GM18867 (cell line): ENCODE measurements around the gene TTLL12.

Experiments
- ATAC-seq: cut with Tn5 transposase; IDR thresholded peaks from one replicate; pipeline ENCODE4 v1.9.1; 2021; ENCODE audit warnings: mild to moderate bottlenecking, moderate library complexity; ENCODE audit not compliant: unreplicated experiment

Gene TTLL12

DNA sequence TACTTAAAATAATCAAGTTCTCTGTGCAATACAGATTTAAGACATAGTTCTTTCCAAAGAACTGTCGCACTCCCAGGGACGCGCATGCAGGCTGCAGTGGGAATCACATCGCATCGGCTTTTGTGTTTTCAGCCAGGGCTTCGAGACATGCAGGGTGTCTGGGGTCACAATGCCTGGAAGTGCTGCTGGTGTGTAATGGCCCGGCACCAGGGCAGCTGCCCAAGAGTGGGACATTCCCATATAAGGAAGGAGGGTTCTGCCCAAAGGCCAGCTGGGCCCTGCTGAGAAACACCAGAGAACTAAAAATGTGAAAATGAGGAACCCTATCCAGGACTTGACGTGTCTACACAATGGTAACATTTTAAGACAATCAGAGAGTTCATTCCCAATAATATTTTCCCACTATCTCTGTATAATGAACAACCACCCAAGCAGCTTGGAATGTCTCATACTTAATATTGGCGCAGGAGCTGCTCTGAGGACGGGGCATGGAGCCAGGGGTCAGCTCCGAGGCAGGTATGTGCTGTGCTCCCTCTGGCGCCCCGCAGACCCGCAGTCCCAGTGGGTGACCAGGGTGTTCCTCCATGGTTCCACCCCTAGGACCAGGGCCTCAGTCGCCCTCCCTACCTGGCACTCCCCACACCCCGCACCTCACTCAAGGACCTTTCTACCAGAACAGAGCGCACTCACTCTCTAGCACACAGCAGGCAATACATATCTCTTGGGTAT lies 55.0 kb downstream of the TTLL12 start:
- no peak for ATAC-seq

DNA sequence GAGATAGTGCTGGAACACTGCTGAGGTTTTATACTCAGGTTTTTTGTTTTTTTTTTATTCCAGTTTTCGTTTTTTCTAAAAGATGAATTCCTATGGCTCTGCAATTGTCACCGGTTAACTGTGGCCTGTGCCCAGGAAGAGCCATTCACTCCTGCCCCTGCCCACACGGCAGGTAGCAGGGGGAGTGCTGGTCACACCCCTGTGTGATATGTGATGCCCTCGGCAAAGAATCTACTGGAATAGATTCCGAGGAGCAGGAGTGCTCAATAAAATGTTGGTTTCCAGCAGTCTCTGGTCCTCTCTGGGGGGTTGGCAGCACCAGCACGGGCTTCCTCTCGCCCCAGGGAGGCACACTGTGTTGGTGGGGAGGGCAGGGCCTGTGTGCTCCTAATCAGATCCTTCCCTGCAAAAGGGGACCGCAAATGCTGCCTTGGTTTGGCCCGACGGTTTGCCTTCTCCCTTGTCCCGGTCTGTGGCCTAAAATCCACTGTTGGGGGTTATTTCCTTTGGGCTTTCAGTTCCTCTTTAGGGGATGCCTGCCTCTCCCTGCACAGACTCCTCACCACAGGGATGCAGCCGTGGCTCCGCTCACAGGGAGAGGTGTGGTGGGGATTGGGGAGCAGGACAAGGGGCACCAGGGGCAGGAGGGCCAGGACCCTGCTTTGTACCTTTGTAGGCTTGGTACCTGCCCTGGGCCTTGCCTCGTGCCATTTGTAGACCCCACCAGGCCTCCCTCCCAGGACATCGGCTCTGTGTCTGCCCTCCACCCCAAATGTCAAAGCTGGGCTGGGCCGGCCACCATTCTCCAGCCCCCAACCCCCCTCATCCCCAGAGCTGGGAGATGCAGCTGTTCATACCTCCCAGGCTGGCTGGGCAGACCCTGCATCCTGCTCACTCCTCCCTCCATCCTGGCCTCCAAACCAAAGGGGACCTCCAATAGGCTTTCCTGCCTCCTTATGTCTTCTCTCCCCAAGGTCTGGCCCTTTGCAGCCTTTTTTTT lies 57.2 kb downstream of the TTLL12 start:
- no peak for ATAC-seq

DNA sequence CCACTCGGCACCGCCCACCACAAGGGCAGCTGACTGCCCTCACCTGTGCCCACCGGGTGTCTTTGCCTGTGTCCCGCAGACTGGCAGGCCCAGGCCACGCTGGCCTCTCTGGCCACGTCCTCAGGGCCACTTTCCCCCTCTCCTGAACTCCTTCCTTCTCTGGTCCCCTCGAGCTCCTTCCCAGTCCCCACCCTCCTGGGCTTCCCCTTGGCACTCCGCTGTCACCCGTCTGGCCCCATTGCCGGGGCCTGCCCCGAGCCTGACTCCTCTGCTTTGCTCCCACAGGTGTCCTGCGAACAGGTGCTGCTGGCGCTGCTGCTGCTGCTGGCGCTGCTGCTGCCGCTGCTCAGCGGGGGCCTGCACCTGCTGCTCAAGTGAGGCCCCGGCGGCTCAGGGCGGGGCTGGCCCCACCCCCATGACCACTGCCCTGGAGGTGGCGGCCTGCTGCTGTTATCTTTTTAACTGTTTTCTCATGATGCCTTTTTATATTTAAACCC lies 58.0 kb downstream of the TTLL12 start:
- ATAC-seq: no peak

DNA sequence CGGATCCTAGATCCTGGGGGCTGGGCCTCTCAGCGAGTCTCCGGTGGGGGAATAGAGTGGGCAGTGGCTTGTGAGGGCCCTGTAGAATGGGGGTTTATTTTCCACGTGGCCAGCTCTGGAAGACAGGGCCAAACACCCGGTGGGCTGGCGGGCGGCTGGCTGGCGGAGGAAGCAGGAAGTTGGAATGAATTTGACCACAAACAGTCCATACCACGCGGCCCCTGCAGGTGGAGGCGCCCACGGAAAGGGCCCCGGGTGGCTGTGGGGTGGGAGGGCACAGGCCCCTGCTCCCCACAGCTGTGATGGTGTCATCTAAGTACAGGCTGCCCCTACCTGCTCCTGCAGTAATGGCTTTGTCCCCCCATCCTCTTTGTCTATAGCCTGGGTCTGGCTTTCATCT lies 58.8 kb downstream of the TTLL12 start:
- no peak for ATAC-seq

DNA sequence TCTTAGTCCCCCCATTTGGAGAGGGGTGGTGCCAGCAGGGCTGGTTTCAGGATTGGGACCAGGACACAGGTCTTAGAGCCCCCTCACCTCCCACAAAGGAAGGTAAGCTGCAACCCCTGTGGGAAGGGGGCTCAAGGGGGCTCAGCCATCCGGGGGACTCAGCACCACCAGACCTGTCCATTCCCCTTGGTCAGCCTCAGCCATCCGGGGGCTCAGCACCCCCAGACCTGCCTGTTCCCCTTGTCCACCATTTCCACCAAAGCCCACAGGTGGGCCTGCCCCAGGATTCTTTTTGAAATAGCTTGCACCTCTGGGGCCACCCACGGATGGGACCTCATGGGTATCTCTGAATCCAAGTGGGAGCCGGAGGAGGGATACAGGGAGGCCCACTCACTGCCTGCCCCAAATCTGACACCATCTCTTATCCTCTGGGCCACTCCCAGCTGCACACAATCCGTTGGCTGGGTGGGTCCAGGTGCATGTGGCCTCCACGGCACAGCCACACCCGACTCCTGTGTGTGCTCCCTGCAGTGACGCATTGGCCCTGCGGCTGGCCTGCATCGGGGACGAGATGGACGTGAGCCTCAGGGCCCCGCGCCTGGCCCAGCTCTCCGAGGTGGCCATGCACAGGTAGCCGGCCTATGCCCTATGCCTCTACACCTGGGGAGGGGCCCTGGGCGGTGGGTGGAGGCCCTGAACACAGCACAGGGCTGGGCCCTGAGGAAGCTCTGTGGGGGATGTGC lies 59.6 kb downstream of the TTLL12 start:
- no peak for ATAC-seq

DNA sequence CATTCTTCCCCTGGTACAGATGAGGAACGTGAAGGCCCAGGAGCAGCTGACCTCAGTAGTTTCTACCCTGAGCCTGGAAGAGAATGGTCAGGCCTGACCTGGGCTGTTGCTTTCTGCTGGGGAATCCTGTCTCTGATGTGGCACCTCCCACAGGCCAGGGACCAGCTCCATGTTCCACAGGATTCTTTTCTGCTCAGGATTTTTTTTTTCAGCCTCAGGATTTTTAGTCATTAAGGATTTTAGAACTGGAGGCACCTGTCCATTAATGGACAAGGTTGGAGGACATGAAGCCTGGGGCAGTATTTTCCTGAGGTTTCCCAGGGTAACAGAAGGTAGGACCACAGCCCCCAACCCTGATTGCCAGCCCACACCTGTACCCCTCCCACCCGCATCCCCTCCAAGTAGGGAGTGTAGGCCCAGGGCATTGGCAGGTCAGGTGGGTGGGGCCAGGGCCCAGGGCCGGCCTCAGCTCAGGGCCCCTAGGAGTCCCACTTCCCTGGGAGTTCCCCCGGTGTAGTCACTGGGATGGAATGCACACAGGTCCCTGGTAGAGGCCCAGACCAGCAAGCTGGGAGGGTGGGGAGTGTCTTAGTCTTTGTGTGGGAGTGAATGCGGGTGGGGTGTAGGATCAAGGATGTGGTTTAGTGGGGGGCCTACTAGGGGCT lies 60.3 kb downstream of the TTLL12 start:
- no peak for ATAC-seq

DNA sequence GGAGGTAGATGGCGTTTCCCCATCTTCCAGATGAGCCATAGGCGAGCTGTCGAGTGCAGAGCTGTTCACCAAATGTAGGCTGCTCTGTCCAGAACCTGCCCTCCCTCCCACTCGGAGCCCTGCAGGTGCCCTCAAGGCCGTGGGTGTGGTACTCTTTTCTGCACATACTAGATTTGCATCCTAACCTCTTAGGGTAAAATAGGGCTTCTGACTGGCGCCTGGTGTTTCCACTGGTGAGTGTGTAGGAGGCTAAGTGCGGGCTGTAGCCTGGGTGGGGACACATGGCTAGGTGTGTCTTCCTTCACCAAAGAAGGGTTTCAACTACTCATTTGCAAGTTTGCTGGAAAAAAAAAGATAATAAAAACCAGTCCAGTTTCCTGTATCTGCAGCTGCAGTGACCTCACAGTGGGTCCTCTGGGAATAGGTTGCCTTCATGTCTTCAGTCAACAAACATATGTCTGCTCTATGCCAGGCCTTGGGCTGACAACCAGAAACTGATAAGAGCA lies 67.9 kb downstream of the TTLL12 start:
- ATAC-seq: no peak

DNA sequence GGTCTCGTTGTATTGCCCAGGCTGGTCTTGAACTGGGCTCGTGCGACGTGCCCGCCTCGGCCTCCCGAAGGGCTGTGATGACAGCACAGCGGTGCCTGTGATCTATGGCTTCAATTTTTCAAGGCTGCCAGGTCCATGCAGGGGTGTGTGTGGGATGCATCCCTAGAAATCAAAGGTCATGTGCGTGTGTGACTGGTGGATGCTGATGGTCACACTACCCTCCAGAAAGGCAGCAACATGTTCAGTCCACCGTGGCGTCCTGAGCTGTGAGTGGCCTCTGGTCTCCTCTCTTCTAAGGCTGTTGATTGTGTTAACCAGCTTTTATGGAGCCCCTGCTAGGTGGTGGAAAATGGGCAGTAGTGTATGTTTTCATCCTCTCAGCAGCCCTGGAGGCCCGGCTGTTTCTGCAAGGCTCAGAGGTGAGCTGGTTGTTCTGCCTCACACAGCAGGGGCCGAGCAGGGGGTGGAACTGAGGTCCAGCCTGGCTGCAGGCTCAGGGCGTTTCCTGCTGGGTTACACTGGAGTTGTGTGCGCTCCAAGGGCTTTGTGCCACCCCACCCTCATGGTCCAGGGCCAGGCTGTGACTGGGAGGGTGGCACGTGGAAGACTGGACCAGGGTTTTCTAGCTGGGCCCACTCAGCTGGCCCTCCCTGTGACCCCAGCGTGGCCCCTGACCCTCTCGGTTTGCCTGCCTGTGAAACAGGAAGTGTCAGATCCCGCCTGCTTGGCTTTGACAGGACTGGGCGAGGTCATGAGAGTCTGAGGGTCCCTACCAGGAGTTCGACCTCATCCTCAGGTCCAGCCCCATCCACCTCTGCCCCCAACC lies 68.7 kb downstream of the TTLL12 start:
- no peak for ATAC-seq

DNA sequence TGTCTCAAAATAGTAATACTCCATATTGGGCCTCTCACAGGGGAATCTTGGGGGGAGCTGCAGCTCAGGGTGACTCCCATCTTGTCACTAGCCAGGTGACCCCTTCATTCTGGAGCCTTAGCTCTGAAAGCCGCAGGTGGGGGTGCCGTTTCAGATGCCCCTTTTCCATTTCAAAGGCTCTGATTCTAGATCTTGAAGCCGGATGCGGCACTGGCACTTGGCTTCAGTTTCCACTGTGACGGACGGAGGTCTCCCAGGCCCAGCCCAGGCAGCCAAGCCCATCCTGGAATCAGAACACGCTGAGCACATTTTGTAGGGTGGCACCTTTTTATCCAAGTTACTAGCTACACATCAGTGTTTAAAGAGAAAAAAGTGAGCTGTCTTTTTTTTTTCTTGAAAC lies 70.0 kb downstream of the TTLL12 start:
- no peak for ATAC-seq
